Measurements from ENCODE around the gene ADI1.

Gene ADI1

GRCh38 chr2:3563521-3563976 is 44.2 kb upstream of the ADI1 start:
- no peak for DNase-seq
- no peak overlapping the region for H3K9ac ChIP-seq (ENCODE audit: low read length)
- H3K4me2 ChIP-seq (ENCODE audit: low read depth, low read length), result no peak overlapping the region

DNA sequence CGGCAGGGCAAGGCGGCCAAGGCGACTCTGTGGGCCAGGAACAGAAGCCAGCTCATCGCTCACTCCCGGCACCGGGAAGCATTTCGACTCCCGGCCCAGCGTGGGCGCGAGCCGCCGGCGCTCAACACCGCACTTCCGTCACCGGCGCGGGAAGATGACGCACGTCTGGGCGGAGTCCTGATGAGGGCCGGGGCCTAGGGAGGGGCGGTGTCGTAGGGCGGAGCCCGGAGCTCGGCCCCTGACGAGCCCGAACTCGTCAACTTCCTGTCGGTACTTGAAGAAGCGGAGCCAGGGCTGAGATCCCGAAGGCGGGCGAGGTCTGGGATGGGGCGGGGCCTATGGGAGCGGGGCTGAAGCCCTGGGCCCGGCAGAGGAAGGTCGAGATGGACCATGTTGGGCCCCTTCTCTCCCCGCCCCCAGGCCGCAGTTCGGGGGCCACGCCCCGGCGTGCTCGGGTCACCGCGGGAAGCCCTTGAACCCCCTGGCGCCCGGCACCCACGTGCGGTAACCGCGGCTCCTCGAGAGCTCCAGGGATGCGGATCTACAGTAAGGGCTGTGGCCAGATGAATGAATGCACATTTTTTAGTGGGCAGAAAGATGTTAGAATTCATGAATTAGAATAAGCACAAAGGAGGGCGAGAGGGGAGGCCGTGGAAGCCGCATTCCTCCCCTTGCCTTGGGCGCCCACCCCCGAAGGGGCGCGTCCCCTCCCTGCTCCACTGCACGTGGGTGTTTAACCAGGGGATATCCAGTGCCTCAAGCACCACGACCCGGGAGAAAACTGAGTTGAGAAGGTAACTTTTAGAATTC is 39.1 kb upstream of the ADI1 start, which contains the start of gene RNASEH1:
Gene RNASEH1, minus strand, starts transcription at position 129 of the 810 bp plus-strand sequence. Its CDS starts 73 bp downstream, at position 56.
- Histone ChIP-seq H3F3A (ENCODE audit: insufficient read depth, low read length) (peaks cover 7% of the 10 kb centered on the region; the same call in 1 of the 2 replicates), H3K79me2 (ENCODE audit: low read length) (peaks cover 47% of the 10 kb centered on the region), H3K4me1 (ENCODE audit: low read length) (peaks cover 9% of the 10 kb centered on the region), H3K4me2 (ENCODE audit: low read depth, low read length) (peak within 1 kb of the TSS; percentile 98), H3K9me3 (replicated peaks; ENCODE audit: insufficient read depth, low read length) (no peaks in the 10 kb centered on the region), H3K27me3 (replicated peaks; ENCODE audit: insufficient read depth, low read length) (no peaks in the 10 kb centered on the region), H3K4me3 (ENCODE audit: low read length) (peak within 1 kb of the TSS; percentile 96), H4K20me1 (ENCODE audit: insufficient read depth, low read length) (no peaks in the 10 kb centered on the region), H3K9ac (ENCODE audit: low read length) (peak within 1 kb of the TSS; percentile 97), H2AFZ (ENCODE audit: low read length) (peak within 1 kb of the TSS; percentile 93), H3K9me2 (replicated peaks; ENCODE audit: insufficient read depth, low read length) (no peaks in the 10 kb centered on the region), H3K27ac (ENCODE audit: low read length) (peak within 1 kb of the TSS; percentile 83), H3K36me3 (replicated peaks; ENCODE audit: insufficient read depth, low read length) (peaks cover 7% of the 10 kb centered on the region)
- DNase-seq, result peak; percentile 98
- no peak for TF ChIP-seq EZH2phosphoT487 (IDR thresholded peaks at IDR 0.05; ENCODE audit: low read length)
- TF ChIP-seq EZH2 (optimal IDR thresholded peaks at IDR 0.05; ENCODE audit: low read depth, low read length), result no peak
- TF ChIP-seq CTCF (IDR thresholded peaks at IDR 0.05; ENCODE audit: low read length), result no peak

More at GRCh38 chr2:3563521-3563976, 44.2 kb upstream of the ADI1 start:
- Histone ChIP-seq H3K9me2 (replicated peaks; ENCODE audit: insufficient read depth, low read length) (no peaks in the 10 kb centered on the region), H3K4me3 (ENCODE audit: low read length) (no peak overlapping the region), H3K9me3 (replicated peaks; ENCODE audit: insufficient read depth, low read length) (no peaks in the 10 kb centered on the region), H2AFZ (ENCODE audit: low read length) (no peak overlapping the region), H3K27ac (ENCODE audit: low read length) (no peak overlapping the region), H3K27me3 (replicated peaks; ENCODE audit: insufficient read depth, low read length) (no peaks in the 10 kb centered on the region), H3K79me2 (ENCODE audit: low read length) (no peaks in the 10 kb centered on the region), H3K36me3 (replicated peaks; ENCODE audit: insufficient read depth, low read length) (no peaks in the 10 kb centered on the region), H3K4me1 (ENCODE audit: low read length) (no peaks in the 10 kb centered on the region), H3F3A (ENCODE audit: insufficient read depth, low read length) (peaks cover 2% of the 10 kb centered on the region; the same call in 1 of the 2 replicates), H4K20me1 (ENCODE audit: insufficient read depth, low read length) (no peaks in the 10 kb centered on the region)
- TF ChIP-seq EZH2 (optimal IDR thresholded peaks at IDR 0.05; ENCODE audit: low read depth, low read length), result no peak
- no peak for TF ChIP-seq EZH2phosphoT487 (IDR thresholded peaks at IDR 0.05; ENCODE audit: low read length)
- TF ChIP-seq CTCF (IDR thresholded peaks at IDR 0.05; ENCODE audit: low read length), result no peak

DNA sequence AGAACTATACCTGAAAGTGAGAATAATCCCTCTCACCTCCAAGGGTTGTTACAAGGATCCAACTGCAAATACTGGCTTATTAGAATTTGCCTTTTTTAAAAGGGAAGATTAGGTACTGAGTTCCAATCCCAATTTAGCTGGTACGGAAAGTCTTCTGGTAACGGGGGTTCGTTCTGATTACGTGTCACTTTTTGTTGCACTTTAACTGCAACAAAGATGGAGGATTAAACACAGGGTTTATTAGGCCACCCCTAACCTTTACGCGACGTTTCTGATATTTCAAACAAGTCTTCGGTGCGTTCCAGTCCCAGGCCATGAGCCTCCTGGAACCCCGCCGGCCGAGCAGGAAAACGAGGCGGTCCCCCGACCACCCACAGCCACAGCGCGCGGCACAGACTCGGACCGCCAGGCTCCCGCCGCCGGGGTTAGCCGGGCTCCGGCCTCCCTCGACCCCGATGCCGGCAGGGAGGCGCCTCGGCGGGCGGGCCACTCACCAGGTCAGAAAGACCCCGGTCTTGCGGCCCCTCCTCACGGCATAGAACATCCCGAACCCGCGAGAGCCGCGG is 38.4 kb upstream of the ADI1 start:
- peak overlapping the region; percentile 93 for H3K4me2 ChIP-seq (ENCODE audit: low read depth, low read length)

More for the DNA sequence above, 38.4 kb upstream of the ADI1 start:
- Histone ChIP-seq H3K27ac (ENCODE audit: low read length) (peak overlapping the region; percentile 83), H3K9ac (ENCODE audit: low read length) (peak overlapping the region; percentile 97), H3K9me2 (replicated peaks; ENCODE audit: insufficient read depth, low read length) (no peaks in the 10 kb centered on the region), H4K20me1 (ENCODE audit: insufficient read depth, low read length) (no peaks in the 10 kb centered on the region), H3K4me3 (ENCODE audit: low read length) (peak overlapping the region; percentile 96), H2AFZ (ENCODE audit: low read length) (peak overlapping the region; percentile 58; the same call in 1 of the 2 replicates), H3F3A (ENCODE audit: insufficient read depth, low read length) (peaks cover 7% of the 10 kb centered on the region; the same call in 1 of the 2 replicates), H3K27me3 (replicated peaks; ENCODE audit: insufficient read depth, low read length) (no peaks in the 10 kb centered on the region), H3K36me3 (replicated peaks; ENCODE audit: insufficient read depth, low read length) (peaks cover 7% of the 10 kb centered on the region), H3K79me2 (ENCODE audit: low read length) (peaks cover 47% of the 10 kb centered on the region), H3K4me1 (ENCODE audit: low read length) (peaks cover 9% of the 10 kb centered on the region), H3K9me3 (replicated peaks; ENCODE audit: insufficient read depth, low read length) (no peaks in the 10 kb centered on the region)
- TF ChIP-seq CTCF (IDR thresholded peaks at IDR 0.05; ENCODE audit: low read length) (no peak), EZH2phosphoT487 (IDR thresholded peaks at IDR 0.05; ENCODE audit: low read length) (no peak), EZH2 (optimal IDR thresholded peaks at IDR 0.05; ENCODE audit: low read depth, low read length) (no peak)
- DNase-seq, result peak; percentile 9

All from MM.1S (cell line).